ENCODE data around the gene FAM149B1. TPM values are rescaled to one million over a fixed set of nuclear protein-coding genes. Genes with fewer than 3 reads are reported as not detected.
"Not testable (repeated sequence)": the region's sequence is repeated elsewhere in the genome, so short reads cannot be mapped to it uniquely, and the experiment has no call there.

FAM149B1 gene
- total RNA-seq, 1 experiment from 2014 or later: 39.1 TPM

GRCh38 chr10:73139251-73139650 is 28.7 kb upstream of the FAM149B1 start:
- CTCF ChIA-PET: interaction anchor here (0.5 to 1.1 kb wide), 2 partner anchors 43 to 44 kb away, joined by 3 to 5 read pairs; partner anchors contain the start of gene P4HA1
- POLR2A ChIA-PET (ENCODE audit: unreplicated experiment): interaction anchor here (0.5 to 0.6 kb wide), 5 partner anchors 28 to 197 kb away, joined by 3 to 22 read pairs (median 3); partner anchors contain the start of gene DNAJC9
- no peak for ATAC-seq

GRCh38 chr10:73141603-73142002 is 26.3 kb upstream of the FAM149B1 start:
- Histone ChIP-seq H3K79me2 (ENCODE audit: low read length) (no peaks in the 10 kb centered on the region), H2AFZ (ENCODE audit: low read length) (no peak overlapping the region), H4K20me1 (ENCODE audit: low read length) (0 out of 2 replicates have a peak, but pooled peaks cover 4% of the 10 kb centered on the region), H3K9me2 (replicated peaks; ENCODE audit: low read length) (no peaks in the 10 kb centered on the region), H3K27ac (ENCODE audit: low read length) (no peak overlapping the region), H3K9me3 (ENCODE audit: low read length) (no peaks in the 10 kb centered on the region), H3K27me3 (ENCODE audit: low read length) (no peaks in the 10 kb centered on the region), H3F3A (ENCODE audit: low read length, unreplicated experiment) (no peaks in the 10 kb centered on the region), H3K36me3 (ENCODE audit: low read depth, low read length) (peaks cover 71% of the 10 kb centered on the region), H3K4me3 (ENCODE audit: low read length) (no peak overlapping the region), H3K4me2 (ENCODE audit: low read length) (no peak overlapping the region), H3K9ac (ENCODE audit: low read length) (no peak overlapping the region), H3K4me1 (ENCODE audit: insufficient read depth, low read length) (peaks cover under 1% of the 10 kb centered on the region; the same call in 1 of the 2 replicates)
- CTCF ChIA-PET: no interaction called here
- TF ChIP-seq EZH2phosphoT487 (IDR thresholded peaks at IDR 0.05; ENCODE audit: borderline replicate concordance, low read length) (no peak), EZH2 (IDR thresholded peaks at IDR 0.05; ENCODE audit: low read length, unreplicated experiment) (no peak)
- ATAC-seq (no peak), DNase-seq (no peak)
- BruUV-seq (replicated peaks): no TSS peak
- intact Hi-C loops (cut with micrococcal nuclease): no loop called here
- POLR2A ChIA-PET (ENCODE audit: unreplicated experiment): no interaction called here

More at GRCh38 chr10:73139251-73139650, 28.7 kb upstream of the FAM149B1 start:
- no peaks in the 10 kb centered on the region for H3K79me2 ChIP-seq (ENCODE audit: low read length)
- BruUV-seq (replicated peaks): no TSS peak
- no peak overlapping the region for H2AFZ ChIP-seq (ENCODE audit: low read length)
- H3K4me1 ChIP-seq (ENCODE audit: insufficient read depth, low read length): peaks cover 3% of the 10 kb centered on the region; the same call in 1 of the 2 replicates
- H3K9me3 ChIP-seq (ENCODE audit: low read length): no peaks in the 10 kb centered on the region
- intact Hi-C loops (cut with micrococcal nuclease): no loop called here
- no peak overlapping the region for H3K27ac ChIP-seq (ENCODE audit: low read length)
- H3K36me3 ChIP-seq (ENCODE audit: low read depth, low read length): peaks cover 73% of the 10 kb centered on the region
- no peak overlapping the region for H3K4me3 ChIP-seq (ENCODE audit: low read length)
- no peak overlapping the region for H3K4me2 ChIP-seq (ENCODE audit: low read length)
- H4K20me1 ChIP-seq (ENCODE audit: low read length): 0 out of 2 replicates have a peak, but pooled peaks cover 4% of the 10 kb centered on the region
- H3K9me2 ChIP-seq (replicated peaks; ENCODE audit: low read length): no peaks in the 10 kb centered on the region
- DNase-seq: no peak
- H3F3A ChIP-seq (ENCODE audit: low read length, unreplicated experiment): no peaks in the 10 kb centered on the region
- TF ChIP-seq EZH2phosphoT487 (IDR thresholded peaks at IDR 0.05; ENCODE audit: borderline replicate concordance, low read length) (no peak), EZH2 (IDR thresholded peaks at IDR 0.05; ENCODE audit: low read length, unreplicated experiment) (no peak), CTCF (conservative IDR thresholded peaks at IDR 0.05; ENCODE audit: low read depth, low read length) (no peak)
- no peaks in the 10 kb centered on the region for H3K27me3 ChIP-seq (ENCODE audit: low read length)
- H3K9ac ChIP-seq (ENCODE audit: low read length): no peak overlapping the region

- H3K4me3 ChIP-seq (ENCODE audit: low read length); H3K27ac ChIP-seq (ENCODE audit: low read length); POLR2A ChIA-PET (ENCODE audit: unreplicated experiment); H3K9me3 ChIP-seq (ENCODE audit: low read length); DNase-seq; H3K9me2 ChIP-seq (replicated peaks; ENCODE audit: low read length); H3K27me3 ChIP-seq (ENCODE audit: low read length); intact Hi-C loops (cut with micrococcal nuclease); BruUV-seq (replicated peaks); ATAC-seq; H3K4me2 ChIP-seq (ENCODE audit: low read length); H2AFZ ChIP-seq (ENCODE audit: low read length); H3K9ac ChIP-seq (ENCODE audit: low read length); H3K4me1 ChIP-seq (ENCODE audit: insufficient read depth, low read length); CTCF ChIA-PET: not testable (repeated sequence)
- Histone ChIP-seq H3K36me3 (ENCODE audit: low read depth, low read length) (peaks cover 68% of the 10 kb centered on the region), H3K79me2 (ENCODE audit: low read length) (peaks cover 14% of the 10 kb centered on the region; the same call in 1 of the 2 replicates), H3F3A (ENCODE audit: low read length, unreplicated experiment) (peaks cover 13% of the 10 kb centered on the region), H4K20me1 (ENCODE audit: low read length) (peaks cover 12% of the 10 kb centered on the region; the same call in 1 of the 2 replicates)
Measured at GRCh38 chr10:73150633-73151413, 17.1 kb upstream of the FAM149B1 start.

Measured in PC-3 (cell line).